Measurements from ENCODE around the gene TIMELESS.

Gene TIMELESS

GRCh38 chr12:56387152-56387736 lies 62.0 kb downstream of the TIMELESS start:
- no peak for TF ChIP-seq CTCF (conservative IDR thresholded peaks at IDR 0.05; ENCODE audit: low read depth)
- ChIA-PET CTCF (no interaction called here), POLR2A (ENCODE audit: low non-redundant PET) (no interaction called here)
- no peak for DNase-seq (ENCODE audit: low spot score)
- no peak overlapping the region for H3K27ac ChIP-seq

- ChIA-PET POLR2A (ENCODE audit: low non-redundant PET) (no interaction called here), CTCF (interaction anchor here (0.5 kb wide), 1 partner anchor 484 kb away, joined by 4 read pairs; no protein-coding TSS in a partner anchor)
- no peak for TF ChIP-seq CTCF (conservative IDR thresholded peaks at IDR 0.05; ENCODE audit: low read depth)
- peak; percentile 15 for DNase-seq (ENCODE audit: low spot score)
- no peak overlapping the region for H3K27ac ChIP-seq
Measured at GRCh38 chr12:56385873-56386272, 63.4 kb downstream of the TIMELESS start.

- CTCF ChIA-PET = interaction anchor here (0.5 kb wide), 1 partner anchor 646 kb away, joined by 3 read pairs; no protein-coding TSS in a partner anchor
- no peak overlapping the region for H3K27ac ChIP-seq
- POLR2A ChIA-PET (ENCODE audit: low non-redundant PET) = no interaction called here
- no peak for TF ChIP-seq CTCF (conservative IDR thresholded peaks at IDR 0.05; ENCODE audit: low read depth)
- no peak for DNase-seq (ENCODE audit: low spot score)
Measured at GRCh38 chr12:56382611-56383010, 66.6 kb downstream of the TIMELESS start.

- no peak overlapping the region for H3K27ac ChIP-seq
- CTCF ChIA-PET = interaction anchor here (0.7 kb wide), 2 partner anchors 11 to 38 kb away, joined by 3 to 4 read pairs; no protein-coding TSS in a partner anchor
- POLR2A ChIA-PET (ENCODE audit: low non-redundant PET) = interaction anchor here (0.6 kb wide), 1 partner anchor 548 kb away, joined by 3 read pairs; the partner anchor contains the start of gene DNAJC14
- DNase-seq (ENCODE audit: low spot score) = no peak
- TF ChIP-seq CTCF (conservative IDR thresholded peaks at IDR 0.05; ENCODE audit: low read depth) = no peak
Measured at GRCh38 chr12:56377989-56378316, 71.3 kb downstream of the TIMELESS start.

- no peak overlapping the region for H3K27ac ChIP-seq
- DNase-seq (ENCODE audit: low spot score) = peak; percentile 19
- POLR2A ChIA-PET (ENCODE audit: low non-redundant PET) = no interaction called here
- CTCF ChIA-PET = interaction anchor here (0.7 kb wide), 2 partner anchors 12 to 39 kb away, joined by 3 to 4 read pairs; no protein-coding TSS in a partner anchor
- TF ChIP-seq CTCF (conservative IDR thresholded peaks at IDR 0.05; ENCODE audit: low read depth) = no peak
Measured at GRCh38 chr12:56377310-56377988, 71.8 kb downstream of the TIMELESS start.

GRCh38 chr12:56375598-56376434 lies 73.4 kb downstream of the TIMELESS start:
- no peak overlapping the region for H3K27ac ChIP-seq
- TF ChIP-seq CTCF (conservative IDR thresholded peaks at IDR 0.05; ENCODE audit: low read depth) = no peak
- POLR2A ChIA-PET (ENCODE audit: low non-redundant PET) = no interaction called here
- CTCF ChIA-PET = no interaction called here
- no peak for DNase-seq (ENCODE audit: low spot score)
